ENCODE measurements around the gene CRYZL1.
A peak's percentile ranks its signal among the peaks of the same experiment; 100 is the strongest.

The CRYZL1 gene

DNA sequence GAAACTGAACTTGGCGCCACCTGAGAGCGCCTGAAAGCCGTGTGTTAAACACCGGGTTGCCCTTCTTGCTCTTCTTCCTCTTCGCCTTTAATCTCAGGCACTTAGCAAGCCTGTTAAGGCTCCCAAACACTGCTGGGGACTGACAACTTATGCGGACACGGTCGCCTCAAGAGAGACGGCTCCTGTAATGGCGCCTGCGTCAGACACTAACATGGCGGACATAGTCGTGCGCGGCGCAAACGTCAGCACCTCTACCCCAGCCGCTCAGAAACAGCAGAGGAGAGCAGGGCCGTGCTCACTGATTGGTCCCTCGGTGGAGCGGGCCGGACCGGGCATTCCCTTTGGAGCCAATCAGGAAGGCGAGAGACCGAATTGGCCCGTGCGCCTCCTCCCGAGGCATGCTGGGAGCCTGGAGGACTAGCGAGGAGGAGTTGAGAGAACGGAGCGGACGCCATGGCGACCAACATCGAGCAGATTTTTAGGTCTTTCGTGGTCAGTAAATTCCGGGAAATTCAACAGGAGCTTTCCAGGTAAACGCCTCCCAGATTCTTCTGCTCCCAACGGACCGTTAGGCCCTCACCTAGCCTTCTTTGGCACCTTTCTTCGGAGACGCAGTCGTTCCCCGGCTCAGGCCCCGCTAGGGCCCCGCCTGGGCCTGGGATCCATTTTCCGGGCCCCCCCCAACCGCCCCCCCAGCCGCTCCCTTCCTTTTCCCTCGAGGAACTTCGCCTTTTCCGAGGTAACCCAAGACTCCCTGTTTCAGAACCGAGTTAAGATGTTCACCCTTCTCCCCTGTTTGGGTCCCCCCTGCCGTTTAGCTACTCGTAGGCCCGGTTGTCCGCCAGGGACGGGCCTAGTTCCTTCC lies 98.7 kb downstream of the CRYZL1 start, which contains the start of gene SON:
Gene SON (plus strand): TSS at position 399 of the 865 bp plus-strand sequence. CDS start 55 bp downstream, at position 454.
- H4K91ac ChIP-seq (ENCODE audit: low read depth, low read length, poor library complexity) = no peak within 1 kb of the TSS
- no peak within 1 kb of the TSS for H4K8ac ChIP-seq (ENCODE audit: low read depth, low read length)
- H3K18ac ChIP-seq (ENCODE audit: low read length) = peak within 1 kb of the TSS; percentile 95
- H2BK5ac ChIP-seq (ENCODE audit: low read length) = peak within 1 kb of the TSS; percentile 90
- H3K9ac ChIP-seq (ENCODE audit: low read depth, low read length, poor library complexity) = peak within 1 kb of the TSS; percentile 87
- peaks cover 0 to 10% of the 10 kb centered on the region in 2 donors for H3K4me1 ChIP-seq (ENCODE audit: control insufficient read depth in 2 of 2, insufficient read depth in 1 of 2, low read depth in 1 of 2, low read length in 2 of 2)
- no peak within 1 kb of the TSS for H3K4ac ChIP-seq (ENCODE audit: low read length)
- H3K23ac ChIP-seq (ENCODE audit: low read depth, low read length, poor library complexity) = peak within 1 kb of the TSS; percentile 62
- no peaks in the 10 kb centered on the region for H3K27me3 ChIP-seq (ENCODE audit: control insufficient read depth in 3 of 3, insufficient read depth in 3 of 3, low read depth in 1 of 3, low read length in 3 of 3)
- H2BK15ac ChIP-seq (ENCODE audit: low read length) = no peak within 1 kb of the TSS
- peak within 1 kb of the TSS; percentile 98 for H3K27ac ChIP-seq (replicated peaks; ENCODE audit: low read length)
- H3K36me3 ChIP-seq (replicated peaks in 1 of 2; ENCODE audit: control insufficient read depth in 2 of 2, insufficient read depth in 2 of 2, low read length in 2 of 2) = peaks cover 5 to 50% of the 10 kb centered on the region in 2 donors
- H2AK5ac ChIP-seq (ENCODE audit: low read depth, low read length) = no peak within 1 kb of the TSS
- H2AFZ ChIP-seq (ENCODE audit: low read length) = peak within 1 kb of the TSS; percentile 85
- peak; percentile 96 for DNase-seq (ENCODE audit: low spot score)
- H3K9me3 ChIP-seq (replicated peaks in 1 of 2; ENCODE audit: control insufficient read depth in 2 of 2, insufficient read depth in 1 of 2, low read depth in 1 of 2, low read length in 2 of 2) = peaks cover 0 to 2% of the 10 kb centered on the region in 2 donors
- WGBS, 2 donors (ENCODE audit: extremely low coverage in 2 of 2, insufficient read length in 2 of 2, insufficient replicate concordance in 1 of 2) = no CpG with 5 or more reads among the region's 57 CpGs
- no peak within 1 kb of the TSS for H3K14ac ChIP-seq (ENCODE audit: low read length)
- H3K4me3 ChIP-seq (ENCODE audit: low read length in 2 of 2) = peak within 1 kb of the TSS; percentile 69 to 89
- no peaks in the 10 kb centered on the region for H3K79me1 ChIP-seq (ENCODE audit: low read depth, low read length)
- H2BK120ac ChIP-seq (ENCODE audit: low read depth, low read length) = no peak within 1 kb of the TSS
- no peak within 1 kb of the TSS for H2BK12ac ChIP-seq (ENCODE audit: low read length)
- H3K4me2 ChIP-seq (ENCODE audit: insufficient read depth, low read length, poor library complexity, severe bottlenecking) = peak within 1 kb of the TSS; percentile 82

DNA sequence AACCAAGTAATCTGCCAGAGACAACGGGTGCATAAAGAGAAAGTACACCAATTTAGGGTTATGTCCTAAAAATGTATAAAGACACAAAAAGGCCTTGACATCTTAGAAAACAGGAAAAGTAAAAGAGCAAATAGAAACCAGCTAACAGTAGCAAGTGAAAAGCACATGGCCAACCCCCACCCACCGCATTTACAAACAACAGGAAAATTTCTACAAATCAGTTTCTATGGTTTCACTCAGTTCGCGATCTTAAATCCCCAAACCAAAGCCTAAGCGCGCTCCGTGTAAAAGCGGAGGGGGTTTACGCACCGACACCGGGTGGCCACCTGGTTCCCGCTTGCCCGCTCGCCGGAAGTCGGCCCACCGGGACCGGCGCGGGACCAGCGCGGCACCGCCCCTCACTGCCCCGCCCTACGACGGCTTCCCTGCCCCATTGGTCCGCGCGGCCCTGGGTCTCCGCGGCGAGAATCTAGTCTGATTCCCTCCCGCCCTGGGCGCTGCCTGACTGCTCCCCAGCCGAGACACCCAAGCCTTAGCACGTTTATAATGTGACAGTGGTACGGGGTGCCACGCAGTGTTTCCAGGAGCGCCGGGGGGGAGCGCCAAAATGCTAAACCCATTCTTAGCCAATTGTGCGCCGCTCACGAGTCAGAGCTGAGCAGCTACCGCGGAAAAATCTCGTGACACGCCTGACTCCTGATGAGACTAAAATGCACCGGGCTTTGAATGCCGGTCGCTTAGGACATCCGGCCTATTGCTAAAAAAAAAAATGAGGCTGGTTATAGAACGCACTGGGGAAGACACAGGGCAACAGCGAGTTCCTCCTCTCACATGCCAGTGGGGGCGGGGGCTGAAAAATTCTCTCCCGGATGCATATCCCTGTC lies 99.5 kb downstream of the CRYZL1 start, which contains the start of gene GART:
Gene GART (minus strand): TSS at position 362 of the 884 bp plus-strand sequence. CDS start 2,802 bp downstream, outside the sequence.
- H3K14ac ChIP-seq (ENCODE audit: low read length) = no peak within 1 kb of the TSS
- H2BK5ac ChIP-seq (ENCODE audit: low read length) = peak within 1 kb of the TSS; percentile 90
- no peaks in the 10 kb centered on the region for H3K27me3 ChIP-seq (ENCODE audit: control insufficient read depth in 3 of 3, insufficient read depth in 3 of 3, low read depth in 1 of 3, low read length in 3 of 3)
- H3K4me3 ChIP-seq (ENCODE audit: low read length in 2 of 2) = peak within 1 kb of the TSS; percentile 69 to 89
- peak within 1 kb of the TSS; percentile 62 for H3K23ac ChIP-seq (ENCODE audit: low read depth, low read length, poor library complexity)
- H4K91ac ChIP-seq (ENCODE audit: low read depth, low read length, poor library complexity) = no peak within 1 kb of the TSS
- no peak within 1 kb of the TSS for H2BK12ac ChIP-seq (ENCODE audit: low read length)
- WGBS, 2 donors (ENCODE audit: extremely low coverage in 2 of 2, insufficient read length in 2 of 2, insufficient replicate concordance in 1 of 2) = no CpG with 5 or more reads among the region's 56 CpGs
- peak within 1 kb of the TSS; percentile 95 for H3K18ac ChIP-seq (ENCODE audit: low read length)
- H2AK5ac ChIP-seq (ENCODE audit: low read depth, low read length) = no peak within 1 kb of the TSS
- H3K9ac ChIP-seq (ENCODE audit: low read depth, low read length, poor library complexity) = peak within 1 kb of the TSS; percentile 87
- no peaks in the 10 kb centered on the region for H3K79me1 ChIP-seq (ENCODE audit: low read depth, low read length)
- peak; percentile 70 for DNase-seq (ENCODE audit: low spot score)
- peak within 1 kb of the TSS; percentile 98 for H3K27ac ChIP-seq (replicated peaks; ENCODE audit: low read length)
- no peak within 1 kb of the TSS for H3K4ac ChIP-seq (ENCODE audit: low read length)
- peaks cover 0 to under 1% of the 10 kb centered on the region in 2 donors for H3K9me3 ChIP-seq (replicated peaks in 1 of 2; ENCODE audit: control insufficient read depth in 2 of 2, insufficient read depth in 1 of 2, low read depth in 1 of 2, low read length in 2 of 2)
- H2BK120ac ChIP-seq (ENCODE audit: low read depth, low read length) = no peak within 1 kb of the TSS
- H3K4me2 ChIP-seq (ENCODE audit: insufficient read depth, low read length, poor library complexity, severe bottlenecking) = peak within 1 kb of the TSS; percentile 82
- no peak within 1 kb of the TSS for H4K8ac ChIP-seq (ENCODE audit: low read depth, low read length)
- peak within 1 kb of the TSS; percentile 85 for H2AFZ ChIP-seq (ENCODE audit: low read length)
- no peak within 1 kb of the TSS for H2BK15ac ChIP-seq (ENCODE audit: low read length)
- H3K36me3 ChIP-seq (replicated peaks in 1 of 2; ENCODE audit: control insufficient read depth in 2 of 2, insufficient read depth in 2 of 2, low read length in 2 of 2) = peaks cover 7 to 50% of the 10 kb centered on the region in 2 donors
- H3K4me1 ChIP-seq (ENCODE audit: control insufficient read depth in 2 of 2, insufficient read depth in 1 of 2, low read depth in 1 of 2, low read length in 2 of 2) = peaks cover 0 to 10% of the 10 kb centered on the region in 2 donors

DNA sequence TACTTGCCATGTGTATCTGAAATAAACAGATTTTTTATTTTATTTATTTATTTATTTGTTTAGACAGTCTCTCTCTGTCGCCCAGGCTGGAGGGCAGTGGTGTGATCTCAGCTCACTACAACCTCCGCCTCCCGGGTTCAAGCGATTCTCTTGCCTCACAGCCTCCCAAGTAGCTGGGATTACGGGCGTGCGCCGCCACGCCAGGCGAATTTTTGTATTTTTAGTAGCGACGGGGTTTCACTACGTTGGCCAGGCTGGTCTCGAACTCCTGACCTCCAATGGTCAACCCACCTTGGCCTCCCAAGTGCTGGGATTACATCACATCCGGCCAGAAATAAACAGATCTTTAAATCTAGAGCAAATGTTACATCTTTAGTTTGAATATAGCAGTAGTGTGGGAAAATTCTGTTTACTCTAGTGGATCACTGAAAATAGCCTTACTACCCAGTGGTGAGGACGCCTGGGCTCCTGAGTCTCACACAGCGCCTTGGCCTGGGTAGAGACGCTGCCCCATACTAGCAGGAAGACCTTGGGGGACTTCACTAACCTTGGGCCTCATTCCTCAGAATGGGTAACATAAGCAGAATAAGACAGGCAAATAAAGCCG lies 100.3 kb downstream of the CRYZL1 start:
- H2BK5ac ChIP-seq (ENCODE audit: low read length) = no peak overlapping the region
- peak overlapping the region; percentile 83 for H3K9ac ChIP-seq (ENCODE audit: low read depth, low read length, poor library complexity)
- H2AFZ ChIP-seq (ENCODE audit: low read length) = peak overlapping the region; percentile 84
- H3K4ac ChIP-seq (ENCODE audit: low read length) = no peak overlapping the region
- H3K14ac ChIP-seq (ENCODE audit: low read length) = no peak overlapping the region
- H3K9me3 ChIP-seq (replicated peaks in 1 of 2; ENCODE audit: control insufficient read depth in 2 of 2, insufficient read depth in 1 of 2, low read depth in 1 of 2, low read length in 2 of 2) = no peaks in the 10 kb centered on the region
- no peaks in the 10 kb centered on the region for H3K27me3 ChIP-seq (ENCODE audit: control insufficient read depth in 3 of 3, insufficient read depth in 3 of 3, low read depth in 1 of 3, low read length in 3 of 3)
- no peak overlapping the region for H4K91ac ChIP-seq (ENCODE audit: low read depth, low read length, poor library complexity)
- H2BK120ac ChIP-seq (ENCODE audit: low read depth, low read length) = no peak overlapping the region
- H3K27ac ChIP-seq (replicated peaks; ENCODE audit: low read length) = no peak overlapping the region
- peaks cover 11 to 50% of the 10 kb centered on the region in 2 donors for H3K36me3 ChIP-seq (replicated peaks in 1 of 2; ENCODE audit: control insufficient read depth in 2 of 2, insufficient read depth in 2 of 2, low read length in 2 of 2)
- H3K4me2 ChIP-seq (ENCODE audit: insufficient read depth, low read length, poor library complexity, severe bottlenecking) = peak overlapping the region; percentile 82
- no peak overlapping the region for H3K18ac ChIP-seq (ENCODE audit: low read length)
- DNase-seq (ENCODE audit: low spot score) = no peak
- WGBS, 2 donors (ENCODE audit: extremely low coverage in 2 of 2, insufficient read length in 2 of 2, insufficient replicate concordance in 1 of 2) = no CpG with 5 or more reads among the region's 19 CpGs
- H2AK5ac ChIP-seq (ENCODE audit: low read depth, low read length) = no peak overlapping the region
- H2BK12ac ChIP-seq (ENCODE audit: low read length) = no peak overlapping the region
- H2BK15ac ChIP-seq (ENCODE audit: low read length) = no peak overlapping the region
- no peaks in the 10 kb centered on the region for H3K79me1 ChIP-seq (ENCODE audit: low read depth, low read length)
- H3K4me1 ChIP-seq (ENCODE audit: control insufficient read depth in 2 of 2, insufficient read depth in 1 of 2, low read depth in 1 of 2, low read length in 2 of 2) = peaks cover 0 to 10% of the 10 kb centered on the region in 2 donors
- peak overlapping the region; percentile 69 to 87 for H3K4me3 ChIP-seq (ENCODE audit: low read length in 2 of 2)
- no peak overlapping the region for H4K8ac ChIP-seq (ENCODE audit: low read depth, low read length)
- no peak overlapping the region for H3K23ac ChIP-seq (ENCODE audit: low read depth, low read length, poor library complexity)
